ENCODE measurements around the gene CSF3. TPM values are rescaled to one million over a fixed set of nuclear protein-coding genes. Genes with fewer than 3 reads are reported as not detected.

Gene CSF3
- total and polyA plus RNA-seq, 2 donors (not counting 1 experiment from before 2014, with no cell fraction given) = 0.09 TPM; not detected in 1

GRCh38 chr17:39994448-39994847 lies 20.8 kb upstream of the CSF3 start:
- DNase-seq = no peak
- H3K9me3 Mint-ChIP-seq (ENCODE audit: insufficient read depth) = no peaks in the 10 kb centered on the region
- H3K9me3 ChIP-seq (ENCODE audit: control extremely low read depth in 1 of 3, control insufficient read depth in 2 of 3, insufficient read depth in 1 of 3, low read length in 2 of 3) = no peaks in the 10 kb centered on the region
- no peaks in the 10 kb centered on the region for H3K27me3 ChIP-seq (replicated peaks in 1 of 4; ENCODE audit: control extremely low read depth in 1 of 4, control insufficient read depth in 3 of 4, insufficient read depth in 4 of 4, low read length in 3 of 4)
- 99% methylated on average over 11 of the region's 11 CpGs for WGBS (ENCODE audit: insufficient coverage)
- intact Hi-C loops (cut with micrococcal nuclease) = no loop called here
- no peaks in the 10 kb centered on the region for H3K27me3 Mint-ChIP-seq
- no peaks in the 10 kb centered on the region for H3K4me1 Mint-ChIP-seq
- no peak overlapping the region for H3K9ac ChIP-seq (ENCODE audit: low read length)
- H3K4me1 ChIP-seq (ENCODE audit: control insufficient read depth in 2 of 2, insufficient read depth in 2 of 2, low read length in 2 of 2) = no peaks in the 10 kb centered on the region
- peaks cover 2 to 83% of the 10 kb centered on the region in 2 experiments for H3K36me3 ChIP-seq (replicated peaks in 1 of 2; ENCODE audit: control extremely low read depth in 1 of 2, control insufficient read depth in 1 of 2, extremely low read depth in 1 of 2, insufficient read depth in 2 of 2, low read length in 1 of 2)
- H3K27ac Mint-ChIP-seq = no peak overlapping the region
- ATAC-seq (ENCODE audit: low read depth) = no peak
- no peak overlapping the region for H3K27ac ChIP-seq (ENCODE audit: low read length in 2 of 2)
- CTCF ChIA-PET = no interaction called here
- TF ChIP-seq EZH2 (IDR thresholded peaks at IDR 0.05; ENCODE audit: borderline replicate concordance, insufficient read depth, low read depth, low read length, poor library complexity, severe bottlenecking) = no peak
- TF ChIP-seq, protein P1, sequence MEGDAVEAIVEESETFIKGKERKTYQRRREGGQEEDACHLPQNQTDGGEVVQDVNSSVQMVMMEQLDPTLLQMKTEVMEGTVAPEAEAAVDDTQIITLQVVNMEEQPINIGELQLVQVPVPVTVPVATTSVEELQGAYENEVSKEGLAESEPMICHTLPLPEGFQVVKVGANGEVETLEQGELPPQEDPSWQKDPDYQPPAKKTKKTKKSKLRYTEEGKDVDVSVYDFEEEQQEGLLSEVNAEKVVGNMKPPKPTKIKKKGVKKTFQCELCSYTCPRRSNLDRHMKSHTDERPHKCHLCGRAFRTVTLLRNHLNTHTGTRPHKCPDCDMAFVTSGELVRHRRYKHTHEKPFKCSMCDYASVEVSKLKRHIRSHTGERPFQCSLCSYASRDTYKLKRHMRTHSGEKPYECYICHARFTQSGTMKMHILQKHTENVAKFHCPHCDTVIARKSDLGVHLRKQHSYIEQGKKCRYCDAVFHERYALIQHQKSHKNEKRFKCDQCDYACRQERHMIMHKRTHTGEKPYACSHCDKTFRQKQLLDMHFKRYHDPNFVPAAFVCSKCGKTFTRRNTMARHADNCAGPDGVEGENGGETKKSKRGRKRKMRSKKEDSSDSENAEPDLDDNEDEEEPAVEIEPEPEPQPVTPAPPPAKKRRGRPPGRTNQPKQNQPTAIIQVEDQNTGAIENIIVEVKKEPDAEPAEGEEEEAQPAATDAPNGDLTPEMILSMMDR (IDR thresholded peaks at IDR 0.05) = no peak
- H3K79me2 ChIP-seq (ENCODE audit: control insufficient read depth, insufficient read depth, low read length) = peaks cover 4% of the 10 kb centered on the region
- POLR2A ChIA-PET = no interaction called here
- no peak overlapping the region for H3K4me2 ChIP-seq (replicated peaks; ENCODE audit: low read depth, low read length, poor library complexity, severe bottlenecking)
- H2AFZ ChIP-seq (ENCODE audit: insufficient read depth, low read depth, low read length, poor library complexity, severe bottlenecking) = no peak overlapping the region
- H4K20me1 ChIP-seq (ENCODE audit: control insufficient read depth, insufficient read depth, low read length, poor library complexity, severe bottlenecking) = peaks cover 24% of the 10 kb centered on the region
- H3K4me3 ChIP-seq (ENCODE audit: control extremely low read depth in 1 of 5, extremely low read depth in 1 of 5, insufficient read depth in 1 of 5, low read depth in 2 of 5, low read length in 4 of 5) = no peak overlapping the region
- H3K4me3 Mint-ChIP-seq = no peak overlapping the region

GRCh38 chr17:39995438-39995837 lies 19.8 kb upstream of the CSF3 start:
- ChIA-PET POLR2A (interaction anchor here (0.7 kb wide), 1 partner anchor 40 kb away, joined by 3 read pairs; no protein-coding TSS in a partner anchor), CTCF (interaction anchor here (0.6 to 1.7 kb wide), 3 partner anchors 9 to 12 kb away, joined by 3 to 5 read pairs (median 3); no protein-coding TSS in a partner anchor)
- Histone ChIP-seq H3K27me3 (replicated peaks in 1 of 4; ENCODE audit: control extremely low read depth in 1 of 4, control insufficient read depth in 3 of 4, insufficient read depth in 4 of 4, low read length in 3 of 4) (no peaks in the 10 kb centered on the region), H3K9ac (ENCODE audit: low read length) (no peak overlapping the region), H3K4me1 (ENCODE audit: control insufficient read depth in 2 of 2, insufficient read depth in 2 of 2, low read length in 2 of 2) (no peaks in the 10 kb centered on the region), H2AFZ (ENCODE audit: insufficient read depth, low read depth, low read length, poor library complexity, severe bottlenecking) (no peak overlapping the region), H3K79me2 (ENCODE audit: control insufficient read depth, insufficient read depth, low read length) (no peaks in the 10 kb centered on the region), H3K36me3 (replicated peaks in 1 of 2; ENCODE audit: control extremely low read depth in 1 of 2, control insufficient read depth in 1 of 2, extremely low read depth in 1 of 2, insufficient read depth in 2 of 2, low read length in 1 of 2) (peaks cover 2 to 73% of the 10 kb centered on the region in 2 experiments), H3K4me3 (ENCODE audit: control extremely low read depth in 1 of 5, extremely low read depth in 1 of 5, insufficient read depth in 1 of 5, low read depth in 2 of 5, low read length in 4 of 5) (no peak overlapping the region), H3K27ac (ENCODE audit: low read length in 2 of 2) (no peak overlapping the region), H3K4me2 (replicated peaks; ENCODE audit: low read depth, low read length, poor library complexity, severe bottlenecking) (no peak overlapping the region), H4K20me1 (ENCODE audit: control insufficient read depth, insufficient read depth, low read length, poor library complexity, severe bottlenecking) (peaks cover 14% of the 10 kb centered on the region), H3K9me3 (ENCODE audit: control extremely low read depth in 1 of 3, control insufficient read depth in 2 of 3, insufficient read depth in 1 of 3, low read length in 2 of 3) (no peaks in the 10 kb centered on the region)
- Mint-ChIP-seq H3K4me1 (no peaks in the 10 kb centered on the region), H3K27ac (no peak overlapping the region), H3K9me3 (ENCODE audit: insufficient read depth) (no peaks in the 10 kb centered on the region), H3K27me3 (no peaks in the 10 kb centered on the region), H3K4me3 (no peak overlapping the region)
- no peak for DNase-seq
- no peak for ATAC-seq (ENCODE audit: low read depth)
- intact Hi-C loops (cut with micrococcal nuclease) = no loop called here
- TF ChIP-seq, protein P1 (IDR thresholded peaks at IDR 0.05) = no peak
- no peak for TF ChIP-seq EZH2 (IDR thresholded peaks at IDR 0.05; ENCODE audit: borderline replicate concordance, insufficient read depth, low read depth, low read length, poor library complexity, severe bottlenecking)
- WGBS (ENCODE audit: insufficient coverage) = 97% methylated on average over 6 of the region's 6 CpGs

Data from B cell (primary cell).